Neural cell (in vitro differentiated cells): ENCODE data around the gene PRAMEF8.
"Not testable (repeated sequence)": the region's sequence is repeated elsewhere in the genome, so short reads cannot be mapped to it uniquely, and the experiment has no call there.

Source experiments
- EP300 ChIP-seq: fragments of 450-650 bp; conservative IDR thresholded peaks from 2 replicates; pipeline ENCODE4 v1.6.1; 2014; ENCODE audit warnings: antibody characterized with exemption, mild to moderate bottlenecking, moderate library complexity; ENCODE audit not compliant: poor library complexity, severe bottlenecking
- EZH2 ChIP-seq: fragments of 200-600, 300-800 bp; shearing (Covaris generic), sonication (generic); IDR thresholded peaks from 2 replicates; pipeline ENCODE4 v1.6.1; 2014; ENCODE audit warnings: antibody characterized with exemption, low read length, borderline replicate concordance, mild to moderate bottlenecking; ENCODE audit not compliant: insufficient read depth, poor library complexity, severe bottlenecking
- POLR2AphosphoS5 ChIP-seq: IDR thresholded peaks from 2 replicates; pipeline ENCODE4 v1.6.1; 2012
- REST ChIP-seq: IDR thresholded peaks from 2 replicates; pipeline ENCODE4 v1.6.1; 2012; ENCODE audit warnings: borderline replicate concordance
- TAF1 ChIP-seq: IDR thresholded peaks from 2 replicates; pipeline ENCODE4 v1.6.1; 2012; ENCODE audit warnings: low read depth
- TF ChIP-seq, protein P1 (sequence below): fragments of 450-650 bp; IDR thresholded peaks from 2 replicates; pipeline ENCODE4 v1.5.1; 2014; ENCODE audit warnings: antibody characterized with exemption, mild to moderate bottlenecking, moderate library complexity; ENCODE audit not compliant: poor library complexity, severe bottlenecking

DNA sequence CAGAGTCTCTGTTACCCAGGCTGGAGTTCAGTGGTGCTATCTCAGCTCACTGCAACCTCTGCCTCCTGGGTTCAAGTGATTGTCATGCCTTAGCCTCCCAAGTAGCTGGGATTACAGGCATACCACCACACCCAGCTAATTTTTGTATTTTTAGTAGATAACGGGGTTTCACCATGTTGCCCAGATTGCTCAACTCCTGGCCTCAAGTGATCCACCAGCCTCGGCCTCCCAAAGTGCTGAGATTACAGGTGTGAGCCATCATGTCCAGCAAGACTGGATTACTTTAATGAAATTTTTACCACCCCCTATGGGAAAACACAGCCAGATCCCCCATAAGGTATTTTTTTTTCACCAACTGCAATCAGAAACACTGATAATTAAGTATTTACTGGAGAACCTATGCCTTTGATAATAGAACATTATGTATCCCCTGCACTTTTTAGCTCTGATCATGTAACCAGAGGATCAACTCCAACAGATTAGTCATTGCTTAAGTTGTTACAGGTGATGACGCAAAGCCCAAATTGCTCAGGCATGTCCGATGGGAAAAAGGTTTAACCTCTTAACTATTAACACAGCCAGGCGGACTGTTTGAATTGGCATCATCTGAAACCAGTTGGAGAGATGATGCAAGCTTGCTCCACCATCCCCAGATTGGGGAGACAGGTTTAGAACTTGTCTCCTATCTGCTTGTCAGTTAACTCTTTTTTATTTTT lies 12.4 kb upstream of the PRAMEF8 start:
- TF ChIP-seq, protein P1, sequence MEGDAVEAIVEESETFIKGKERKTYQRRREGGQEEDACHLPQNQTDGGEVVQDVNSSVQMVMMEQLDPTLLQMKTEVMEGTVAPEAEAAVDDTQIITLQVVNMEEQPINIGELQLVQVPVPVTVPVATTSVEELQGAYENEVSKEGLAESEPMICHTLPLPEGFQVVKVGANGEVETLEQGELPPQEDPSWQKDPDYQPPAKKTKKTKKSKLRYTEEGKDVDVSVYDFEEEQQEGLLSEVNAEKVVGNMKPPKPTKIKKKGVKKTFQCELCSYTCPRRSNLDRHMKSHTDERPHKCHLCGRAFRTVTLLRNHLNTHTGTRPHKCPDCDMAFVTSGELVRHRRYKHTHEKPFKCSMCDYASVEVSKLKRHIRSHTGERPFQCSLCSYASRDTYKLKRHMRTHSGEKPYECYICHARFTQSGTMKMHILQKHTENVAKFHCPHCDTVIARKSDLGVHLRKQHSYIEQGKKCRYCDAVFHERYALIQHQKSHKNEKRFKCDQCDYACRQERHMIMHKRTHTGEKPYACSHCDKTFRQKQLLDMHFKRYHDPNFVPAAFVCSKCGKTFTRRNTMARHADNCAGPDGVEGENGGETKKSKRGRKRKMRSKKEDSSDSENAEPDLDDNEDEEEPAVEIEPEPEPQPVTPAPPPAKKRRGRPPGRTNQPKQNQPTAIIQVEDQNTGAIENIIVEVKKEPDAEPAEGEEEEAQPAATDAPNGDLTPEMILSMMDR: not testable (repeated sequence)
- TF ChIP-seq POLR2AphosphoS5, EP300, EZH2, TAF1, REST: not testable (repeated sequence)
